ENCODE measurements around the gene ATF7IP.

GRCh38 chr12:14362352-14362751 is 3.1 kb upstream of the ATF7IP start:
- TF ChIP-seq TEAD4 (IDR thresholded peaks at IDR 0.05; ENCODE audit: borderline replicate concordance, insufficient read depth), result no peak
- TF ChIP-seq ELF1 (IDR thresholded peaks at IDR 0.05), result no peak
- no peak for TF ChIP-seq CTCF (IDR thresholded peaks at IDR 0.05)
- TF ChIP-seq RXRA (IDR thresholded peaks at IDR 0.05; ENCODE audit: borderline replicate concordance, low read depth), result no peak
- no peak for TF ChIP-seq RFX5 (IDR thresholded peaks at IDR 0.05; ENCODE audit: low read length)
- no peak for TF ChIP-seq MXI1 (IDR thresholded peaks at IDR 0.05; ENCODE audit: low read depth, low read length)
